ENCODE measurements around the gene KIRREL1.

- TF ChIP-seq CTCF (IDR thresholded peaks at IDR 0.05; ENCODE audit: low read length): no peak
- no peak for TF ChIP-seq EZH2 (IDR thresholded peaks at IDR 0.05; ENCODE audit: borderline replicate concordance, low read length)
These were observed 65.0 kb downstream of the KIRREL1 start for GRCh38 chr1:158058237-158058985.
